ENCODE measurements around the gene ACOT9. TPM values are rescaled to one million over a fixed set of nuclear protein-coding genes. Genes with fewer than 3 reads are reported as not detected.

ACOT9 gene
- total RNA-seq, 1 experiment from 2014 or later: 35.1 TPM

DNA sequence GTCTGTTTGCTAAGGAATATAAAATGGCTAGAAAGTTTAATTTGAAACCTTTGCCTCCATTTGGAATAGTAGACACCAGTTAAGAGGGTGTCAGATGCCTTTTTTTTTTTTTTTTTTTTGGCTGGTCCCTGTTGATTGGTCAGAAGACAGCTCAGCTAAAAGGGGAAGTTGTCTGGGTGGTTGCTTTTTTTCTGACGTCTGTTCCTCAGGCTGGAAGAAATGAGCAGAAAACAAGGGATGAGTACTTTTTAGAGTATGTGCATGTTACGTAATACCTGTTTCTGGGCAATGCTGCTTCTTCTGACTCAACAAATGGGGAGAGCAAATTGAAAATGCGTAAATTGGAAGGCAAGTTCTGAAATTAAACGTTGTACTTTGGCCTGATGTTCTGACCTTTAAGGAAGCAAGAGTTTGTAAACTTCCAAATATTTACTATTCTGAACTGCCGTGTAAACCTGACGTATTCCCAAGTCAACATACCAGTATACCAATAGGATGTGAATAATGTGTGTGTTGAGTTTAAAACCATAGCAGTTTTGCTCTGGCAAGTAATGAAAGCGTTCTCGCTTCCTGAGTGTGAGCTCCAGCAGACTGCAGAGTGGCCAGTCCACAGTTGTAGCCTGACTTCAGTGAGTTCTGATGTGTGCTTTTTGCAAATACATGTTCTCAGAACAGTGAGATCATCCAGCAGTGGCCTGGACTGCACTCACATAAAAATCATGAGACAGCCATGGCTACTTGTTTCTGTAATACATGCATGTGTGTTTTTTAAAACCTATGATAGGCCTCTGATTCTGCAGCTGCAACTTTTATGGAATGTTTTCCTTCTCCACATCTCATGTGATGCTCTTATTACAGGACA lies 41.6 kb upstream of the ACOT9 start:
- Histone ChIP-seq H3K4me1 (peaks cover 9% of the 10 kb centered on the region), H3K9me3 (no peaks in the 10 kb centered on the region), H3K4me3 (ENCODE audit: low read depth, low read length) (peak overlapping the region; percentile 80), H3K27me3 (replicated peaks; ENCODE audit: control insufficient read depth, insufficient read depth, low read length) (no peaks in the 10 kb centered on the region), H3K36me3 (ENCODE audit: control insufficient read depth, insufficient read depth, low read length) (no peaks in the 10 kb centered on the region)
- Mint-ChIP-seq H3K4me3 (ENCODE audit: unreplicated experiment) (peak overlapping the region; percentile 92), H3K27ac (ENCODE audit: unreplicated experiment) (peak overlapping the region; percentile 83), H3K27me3 (ENCODE audit: insufficient read depth, unreplicated experiment) (no peaks in the 10 kb centered on the region), H3K9me3 (ENCODE audit: unreplicated experiment) (no peaks in the 10 kb centered on the region), H3K4me1 (ENCODE audit: low read depth, unreplicated experiment) (no peaks in the 10 kb centered on the region), H3K36me3 (ENCODE audit: insufficient read depth, unreplicated experiment) (peaks cover 40% of the 10 kb centered on the region)
- ChIA-PET POLR2A (interaction anchor here (0.5 to 2.5 kb wide), 4 partner anchors 23 to 118 kb away, joined by 3 to 32 read pairs (median 6); no protein-coding TSS in a partner anchor), CTCF (interaction anchor here (2.5 kb wide), 1 partner anchor 117 kb away, joined by 53 read pairs; no protein-coding TSS in a partner anchor)
- intact Hi-C loops (cut with micrococcal nuclease; ENCODE audit: unreplicated experiment): loop anchor here (5.0 kb wide), 1 partner anchor 73 kb away; no protein-coding TSS in a partner anchor
- no TSS peak for BruUV-seq (replicated peaks)
- DNase-seq: no peak
- TF ChIP-seq, protein P1, sequence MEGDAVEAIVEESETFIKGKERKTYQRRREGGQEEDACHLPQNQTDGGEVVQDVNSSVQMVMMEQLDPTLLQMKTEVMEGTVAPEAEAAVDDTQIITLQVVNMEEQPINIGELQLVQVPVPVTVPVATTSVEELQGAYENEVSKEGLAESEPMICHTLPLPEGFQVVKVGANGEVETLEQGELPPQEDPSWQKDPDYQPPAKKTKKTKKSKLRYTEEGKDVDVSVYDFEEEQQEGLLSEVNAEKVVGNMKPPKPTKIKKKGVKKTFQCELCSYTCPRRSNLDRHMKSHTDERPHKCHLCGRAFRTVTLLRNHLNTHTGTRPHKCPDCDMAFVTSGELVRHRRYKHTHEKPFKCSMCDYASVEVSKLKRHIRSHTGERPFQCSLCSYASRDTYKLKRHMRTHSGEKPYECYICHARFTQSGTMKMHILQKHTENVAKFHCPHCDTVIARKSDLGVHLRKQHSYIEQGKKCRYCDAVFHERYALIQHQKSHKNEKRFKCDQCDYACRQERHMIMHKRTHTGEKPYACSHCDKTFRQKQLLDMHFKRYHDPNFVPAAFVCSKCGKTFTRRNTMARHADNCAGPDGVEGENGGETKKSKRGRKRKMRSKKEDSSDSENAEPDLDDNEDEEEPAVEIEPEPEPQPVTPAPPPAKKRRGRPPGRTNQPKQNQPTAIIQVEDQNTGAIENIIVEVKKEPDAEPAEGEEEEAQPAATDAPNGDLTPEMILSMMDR (IDR thresholded peaks at IDR 0.05; ENCODE audit: insufficient read depth in 1 of 2, low read depth in 1 of 2, low read length in 1 of 2, severe bottlenecking in 1 of 2, unreplicated experiment in 1 of 2): no peak

DNA sequence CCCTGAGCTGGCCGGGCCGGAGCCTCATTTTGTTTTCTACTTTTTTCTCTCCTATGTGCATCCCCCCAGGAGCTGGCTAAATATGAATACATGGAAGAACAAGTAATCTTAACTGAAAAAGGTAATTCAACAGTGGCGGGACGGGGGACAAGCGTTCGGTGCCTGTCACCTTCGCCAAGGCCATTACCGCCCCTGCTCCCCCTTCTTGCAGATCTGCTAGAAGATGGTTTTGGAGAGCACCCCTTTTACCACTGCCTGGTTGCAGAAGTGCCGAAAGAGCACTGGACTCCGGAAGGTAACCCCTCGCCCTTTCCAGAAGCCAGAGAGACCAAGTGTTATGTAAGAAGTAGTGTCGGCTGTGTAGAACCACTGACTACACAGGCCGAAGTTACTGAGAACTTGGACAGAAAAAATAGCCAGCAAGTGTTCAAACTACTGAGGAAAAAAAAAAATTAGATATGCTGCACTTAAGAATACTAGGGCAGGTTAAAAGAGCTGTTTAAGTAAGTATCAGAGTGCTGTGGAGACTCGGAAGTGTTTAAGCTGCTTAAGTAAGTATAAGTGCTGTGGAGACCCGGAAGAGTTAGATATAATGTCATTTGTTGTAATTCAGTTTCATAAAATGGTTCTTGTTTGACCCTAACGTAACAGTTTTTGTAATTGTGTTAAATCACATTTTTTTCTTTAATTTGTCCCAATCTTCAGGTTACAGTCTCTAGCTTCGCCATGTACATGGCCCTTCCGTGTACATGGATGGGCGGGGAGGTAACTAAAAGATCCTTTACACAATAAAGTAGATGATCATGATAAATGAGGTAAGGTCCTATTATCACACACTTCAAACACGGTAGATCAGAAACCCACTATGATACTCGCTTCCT lies 40.8 kb upstream of the ACOT9 start:
- DNase-seq: no peak

More for the DNA sequence above, 40.8 kb upstream of the ACOT9 start:
- H3K27ac Mint-ChIP-seq (ENCODE audit: unreplicated experiment): peak overlapping the region; percentile 83
- peaks cover 40% of the 10 kb centered on the region for H3K36me3 Mint-ChIP-seq (ENCODE audit: insufficient read depth, unreplicated experiment)
- Histone ChIP-seq H3K4me1 (peaks cover 9% of the 10 kb centered on the region), H3K36me3 (ENCODE audit: control insufficient read depth, insufficient read depth, low read length) (no peaks in the 10 kb centered on the region), H3K4me3 (ENCODE audit: low read depth, low read length) (peak overlapping the region; percentile 80), H3K9me3 (no peaks in the 10 kb centered on the region), H3K27me3 (replicated peaks; ENCODE audit: control insufficient read depth, insufficient read depth, low read length) (no peaks in the 10 kb centered on the region)
- BruUV-seq (replicated peaks): TSS peak; percentile 61
- CTCF ChIA-PET: interaction anchor here (0.6 to 2.5 kb wide), 3 partner anchors 78 to 271 kb away, joined by 4 to 53 read pairs (median 5); partner anchors contain the start of gene EIF2S3
- intact Hi-C loops (cut with micrococcal nuclease; ENCODE audit: unreplicated experiment): loop anchor here (1.0 to 5.0 kb wide), 4 partner anchors 23 to 89 kb away; no protein-coding TSS in a partner anchor
- TF ChIP-seq, protein P1 (IDR thresholded peaks at IDR 0.05; ENCODE audit: insufficient read depth in 1 of 2, low read depth in 1 of 2, low read length in 1 of 2, severe bottlenecking in 1 of 2, unreplicated experiment in 1 of 2): no peak
- POLR2A ChIA-PET: interaction anchor here (0.5 to 2.5 kb wide), 7 partner anchors 20 to 252 kb away, joined by 3 to 32 read pairs (median 5); no protein-coding TSS in a partner anchor
- H3K27me3 Mint-ChIP-seq (ENCODE audit: insufficient read depth, unreplicated experiment): no peaks in the 10 kb centered on the region
- H3K4me3 Mint-ChIP-seq (ENCODE audit: unreplicated experiment): peak overlapping the region; percentile 92
- no peaks in the 10 kb centered on the region for H3K4me1 Mint-ChIP-seq (ENCODE audit: low read depth, unreplicated experiment)
- no peaks in the 10 kb centered on the region for H3K9me3 Mint-ChIP-seq (ENCODE audit: unreplicated experiment)

All from Caco-2 (cell line).